SK-MEL-5 (cell line): ENCODE results near the gene RELB. TPM values are rescaled to one million over a fixed set of nuclear protein-coding genes. Genes with fewer than 3 reads are reported as not detected.
"Not testable (repeated sequence)": the region's sequence is repeated elsewhere in the genome, so short reads cannot be mapped to it uniquely, and the experiment has no call there.

Experiments used
- DNase-seq: peaks from one replicate; pipeline ENCODE4 v3.0.0-alpha.2; 2016; ENCODE audit warnings: low read depth, low spot score
- in situ Hi-C: cut with HindIII; loops from 2 replicates; pipeline ENCODE4 v1.10.0; 2016; ENCODE audit warnings: low sequenced_read_pairs, high pct_unique_total_duplicates, low pct_unique_long_range_greater_than_20kb
- total RNA-seq: library from RNA; depleted of rRNA; stranded (reverse); fragments of >200 nt; shearing (Covaris generic); gene quantifications from 2 replicates; pipeline ENCODE4 v1.2.3, GENCODE V29; 2014

RELB gene
- total RNA-seq, 1 experiment from 2014 or later: 4.0 TPM

GRCh38 chr19:44975444-44975843 is 25.8 kb upstream of the RELB start:
- in situ Hi-C loops: no loop called here
- DNase-seq: no peak

GRCh38 chr19:44984005-44984404 is 17.3 kb upstream of the RELB start:
- no peak for DNase-seq
- in situ Hi-C loops: no loop called here

GRCh38 chr19:44985445-44985844 is 15.8 kb upstream of the RELB start:
- in situ Hi-C loops: no loop called here
- no peak for DNase-seq

GRCh38 chr19:44986389-44986788 is 14.9 kb upstream of the RELB start:
- in situ Hi-C loops: no loop called here
- DNase-seq: no peak

- no peak for DNase-seq
- in situ Hi-C loops: no loop called here
Observed at GRCh38 chr19:44987148-44987675, 14.1 kb upstream of the RELB start.

- no peak for DNase-seq
- in situ Hi-C loops: no loop called here
Observed at GRCh38 chr19:44988273-44988672, 13.0 kb upstream of the RELB start.

- in situ Hi-C loops: no loop called here
- peak; percentile 73 for DNase-seq
Observed at GRCh38 chr19:44988896-44989556, 12.2 kb upstream of the RELB start.

GRCh38 chr19:44990459-44990858 is 10.8 kb upstream of the RELB start:
- in situ Hi-C loops: no loop called here
- no peak for DNase-seq

GRCh38 chr19:44990966-44991365 is 10.3 kb upstream of the RELB start:
- DNase-seq: no peak
- in situ Hi-C loops: no loop called here

- DNase-seq: no peak
- in situ Hi-C loops: no loop called here
Observed at GRCh38 chr19:44992336-44993163, 8.7 kb upstream of the RELB start.

- no peak for DNase-seq
- in situ Hi-C loops: no loop called here
Observed at GRCh38 chr19:44993526-44993925, 7.7 kb upstream of the RELB start.

GRCh38 chr19:44993926-44994537 is 7.2 kb upstream of the RELB start:
- in situ Hi-C loops: no loop called here
- DNase-seq: no peak

GRCh38 chr19:44998025-44998424 is 3.2 kb upstream of the RELB start:
- in situ Hi-C loops: no loop called here
- DNase-seq: no peak

- in situ Hi-C loops, DNase-seq: not testable (repeated sequence)
Observed at GRCh38 chr19:44999131-44999925, 1.9 kb upstream of the RELB start.

- in situ Hi-C loops, DNase-seq: not testable (repeated sequence)
Observed at GRCh38 chr19:45000665-45001064, 599 bp upstream of the RELB start.

- in situ Hi-C loops: no loop called here
- DNase-seq: no peak
Observed at GRCh38 chr19:45003485-45003884, 2.2 kb downstream of the RELB start.

GRCh38 chr19:45005787-45006186 is 4.5 kb downstream of the RELB start:
- DNase-seq: no peak
- in situ Hi-C loops: no loop called here

- no peak for DNase-seq
- in situ Hi-C loops: no loop called here
Observed at GRCh38 chr19:45008552-45008951, 7.3 kb downstream of the RELB start.
